GM12878 (cell line): ENCODE data around the gene SLC38A7. TPM values are rescaled to one million over a fixed set of nuclear protein-coding genes. Genes with fewer than 3 reads are reported as not detected.

Experiments used
- ATAC-seq: fragments of 200-7000 bp; cut with Tn5 transposase; 3 replicates; pipeline ENCODE4 v1.9.1; 2020; ENCODE audit warnings: mild to moderate bottlenecking, moderate library complexity
- BruUV-seq: library from RNA; stranded (reverse); fragments of 400-500 nt; replicated peaks from 2 replicates; lab custom pipeline; 2021; lab: Mats Ljungman, UMichigan
- CTCF ChIA-PET: fragments of 300-600 bp; sonication (Branson Sonifier 250); formaldehyde crosslinking; extraction: SDS; loops from one replicate; lab custom pipeline; 2021; ENCODE audit warnings: inconsistent platforms; lab: Yijun Ruan, JAX
- POLR2A ChIA-PET: fragments of 350-600 bp; formaldehyde crosslinking; extraction: SDS; loops from one replicate; lab custom pipeline; 2021; ENCODE audit warnings: inconsistent platforms; lab: Charles Lee
- RAD21 ChIA-PET: fragments of 300-600 bp; sonication (Branson Sonifier 250); formaldehyde crosslinking; loops from one replicate; lab custom pipeline; 2023; ENCODE audit warnings: antibody characterized with exemption; ENCODE audit not compliant: unreplicated experiment; lab: Charles Lee
- SMC1A ChIA-PET: fragments of 300-600 bp; sonication (Branson Sonifier 250); formaldehyde crosslinking; loops from one replicate; lab custom pipeline; 2023; ENCODE audit not compliant: unreplicated experiment, uncharacterized antibody; lab: Charles Lee
- DNase-seq: peaks from one replicate; pipeline ENCODE4 v3.0.0-alpha.2; 2011; ENCODE audit warnings: low read depth, low spot score
- FAIRE-seq: peaks from 3 replicates; lab custom pipeline; 2011; peaks lifted over from hg19 to GRCh38; lab: Jason Lieb, UNC
- H2AFZ ChIP-seq: 2 replicates; pipeline ENCODE4 v1.6.0; 2011; ENCODE audit warnings: low read depth, low read length, control low read depth; ENCODE audit not compliant: control insufficient read depth
- H3K27ac ChIP-seq: 2 replicates; pipeline ENCODE4 v1.5.1; 2011; ENCODE audit warnings: control low read depth; ENCODE audit not compliant: control insufficient read depth, insufficient read depth
- H3K27me3 ChIP-seq, 2 experiments: replicated peaks in 1 of 2; 2 replicates each; pipeline versions ENCODE4 v1.6.0 to v1.6.1; 2011; ENCODE audit warnings: low read length in 1 of 2; ENCODE audit not compliant: control insufficient read depth in 2 of 2, insufficient read depth in 2 of 2
- H3K36me3 ChIP-seq, 2 experiments: 2 replicates each; pipeline ENCODE4 v1.5.1; 2011; ENCODE audit warnings: low read length in 1 of 2; ENCODE audit not compliant: control insufficient read depth in 2 of 2, insufficient read depth in 2 of 2
- H3K4me1 ChIP-seq: 2 replicates; pipeline ENCODE4 v1.6.1; 2011; ENCODE audit warnings: mild to moderate bottlenecking, low read length, moderate library complexity, mixed read lengths; ENCODE audit not compliant: control insufficient read depth, insufficient read depth
- H3K4me2 ChIP-seq: 2 replicates; pipeline ENCODE4 v1.6.0; 2011; ENCODE audit warnings: control low read depth; ENCODE audit not compliant: control insufficient read depth, insufficient read depth
- H3K4me3 ChIP-seq: fragments of 200-600 bp; sonication (generic); 2 replicates; pipeline ENCODE4 v1.5.1; 2016
- H3K79me2 ChIP-seq: 2 replicates; pipeline ENCODE4 v1.6.0; 2011; ENCODE audit warnings: low read length; ENCODE audit not compliant: control insufficient read depth, insufficient read depth
- H3K9ac ChIP-seq: 2 replicates; pipeline ENCODE4 v1.8.0; 2011; ENCODE audit warnings: low read length, control low read depth, mixed read lengths; ENCODE audit not compliant: control insufficient read depth, insufficient read depth
- H3K9me3 ChIP-seq: replicated peaks from 3 replicates; pipeline ENCODE4 v1.5.1; 2011; ENCODE audit warnings: mild to moderate bottlenecking, low read length; ENCODE audit not compliant: control insufficient read depth, insufficient read depth
- H4K20me1 ChIP-seq: 2 replicates; pipeline ENCODE4 v1.6.0; 2011; ENCODE audit not compliant: control insufficient read depth, insufficient read depth
- GABPA ChIP-seq: IDR thresholded peaks from 2 replicates; pipeline ENCODE4 v1.6.1; 2014; ENCODE audit warnings: antibody characterized with exemption, low read depth, mild to moderate bottlenecking, inconsistent platforms
- HSF1 ChIP-seq: fragments of 150-350 bp; IDR thresholded peaks from 2 replicates; pipeline ENCODE4 v1.6.1; 2014; ENCODE audit warnings: mild to moderate bottlenecking, low read depth, low read length
- IKZF2 ChIP-seq, 2 experiments: fragments of 450-650 bp; IDR thresholded peaks; 2 replicates each; pipeline ENCODE4 v1.6.1; 2017; ENCODE audit warnings: mild to moderate bottlenecking in 2 of 2, moderate library complexity in 2 of 2
- IRF4 ChIP-seq: IDR thresholded peaks from 2 replicates; pipeline ENCODE4 v1.6.1; 2011; ENCODE audit warnings: low read depth, low read length
- NFXL1 ChIP-seq: fragments of 450-650 bp; IDR thresholded peaks from 2 replicates; pipeline ENCODE4 v1.6.1; 2017; ENCODE audit warnings: antibody characterized with exemption, mild to moderate bottlenecking, borderline replicate concordance
- NFYA ChIP-seq: IDR thresholded peaks from 2 replicates; pipeline ENCODE4 v1.6.1; 2011; ENCODE audit warnings: low read depth, mild to moderate bottlenecking, low read length, improper control_type of control experiment, borderline replicate concordance
- USF1 ChIP-seq: IDR thresholded peaks from 2 replicates; pipeline ENCODE4 v1.6.1; 2011; ENCODE audit warnings: borderline replicate concordance, low read depth, mild to moderate bottlenecking, moderate library complexity, mixed read lengths, low read length; ENCODE audit not compliant: insufficient read depth; ENCODE audit errors: extremely low read length
- USF2 ChIP-seq: IDR thresholded peaks from 2 replicates; pipeline ENCODE4 v1.6.1; 2011; ENCODE audit warnings: low read depth, low read length, improper control_type of control experiment, borderline replicate concordance
- ZBTB11 ChIP-seq: fragments of 450-650 bp; formaldehyde crosslinking; IDR thresholded peaks from 2 replicates; pipeline ENCODE4 v1.5.0; 2022; ENCODE audit warnings: mild to moderate bottlenecking, missing genetic modification characterization
- WGBS: methylation state at CpG from one replicate; pipeline ENCODE4 v1.1.6; 2016; ENCODE audit warnings: low lambda C conversion rate; ENCODE audit not compliant: insufficient replicate concordance, insufficient coverage; ENCODE audit errors: missing lambda C conversion rate; 5-methylcytosine and 5-hydroxymethylcytosine counted together
- in situ Hi-C: fragments of 300-500 bp; cut with MboI; formaldehyde crosslinking; loops from 9 replicates; pipeline ENCODE4 v1.14.3; 2018; ENCODE audit warnings: mixed read lengths
- intact Hi-C: fragments of 100-400 bp; cut with micrococcal nuclease; formaldehyde crosslinking; loops from one replicate; pipeline ENCODE4 v1.14.2; 2022; ENCODE audit not compliant: unreplicated experiment
- polyA plus RNA-seq, 11 experiments: library from polyadenylated mRNA; depleted of rRNA in 4 of 11; unstranded in 6 of 11; stranded (reverse) in 5 of 11; fragments of >200 nt; fragmentation: Nextera tagmentation in 4 of 11; fragmentation: Illumina TruSeq in 1 of 11; extraction: Ambion mirVana in 4 of 11; extraction: Trizol in 1 of 11; gene quantifications; 1 replicate in 1 of 11; 2 replicates in 10 of 11; pipeline versions ENCODE4 v1.2.1 to v1.2.3, GENCODE V29; 2011 to 2016; ENCODE audit warnings: inconsistent platforms in 2 of 11, missing spikeins in 2 of 11, low read depth in 1 of 11
- total RNA-seq, 4 experiments: library from RNA; depleted of rRNA in 3 of 4; stranded (reverse); fragments of >200 nt in 3 of 4; fragmentation: Illumina TruSeq in 1 of 4; extraction: Trizol in 1 of 4; gene quantifications; 2 replicates each; pipeline versions ENCODE4 v1.2.1 to v1.2.3, GENCODE V29; 2013 to 2021

SLC38A7 gene
- total and polyA plus RNA-seq, 10 of the 15 experiments (the other 5 are each of a cell fraction or from before 2014, with no cell fraction given) = 1.4 to 7.8 (median 4.7) TPM

- H3K4me2 ChIP-seq = no peak overlapping the region
- H3K36me3 ChIP-seq = peaks cover 13 to 19% of the 10 kb centered on the region in 2 experiments
- intact Hi-C loops = no loop called here
- 78% methylated on average over 8 of the region's 8 CpGs for WGBS
- no peak overlapping the region for H2AFZ ChIP-seq
- ChIA-PET POLR2A (no interaction called here), RAD21 (no interaction called here), SMC1A (no interaction called here), CTCF (interaction anchor here (2.1 kb wide), 1 partner anchor 15 kb away, joined by 4 read pairs; no protein-coding TSS in a partner anchor)
- no peaks in the 10 kb centered on the region for H3K79me2 ChIP-seq
- no peak for ATAC-seq
- DNase-seq = no peak
- H3K27me3 ChIP-seq = no peaks in the 10 kb centered on the region
- no peak overlapping the region for H3K9ac ChIP-seq
- H4K20me1 ChIP-seq = no peaks in the 10 kb centered on the region
- no TSS peak for BruUV-seq
- H3K4me3 ChIP-seq = no peak overlapping the region
- H3K27ac ChIP-seq = no peak overlapping the region
- TF ChIP-seq HSF1 (no peak), USF1 (no peak), IRF4 (no peak), ZBTB11 (CRISPR knock-in tag) (no peak), NFYA (no peak), USF2 (no peak), NFXL1 (no peak), GABPA (no peak), IKZF2 (IDR thresholded peaks at IDR 0.05) (no peak)
- in situ Hi-C loops = no loop called here
- FAIRE-seq = no peak
- H3K4me1 ChIP-seq = no peaks in the 10 kb centered on the region
- H3K9me3 ChIP-seq = no peaks in the 10 kb centered on the region
These were observed 31.9 kb upstream of the SLC38A7 start for GRCh38 chr16:58716468-58716867.
